Immature natural killer cell (primary cell): Measurements from ENCODE around the gene KRT6C. TPM values are rescaled to one million over a fixed set of nuclear protein-coding genes. Genes with fewer than 3 reads are reported as not detected.
"Not testable (repeated sequence)": the region's sequence is repeated elsewhere in the genome, so short reads cannot be mapped to it uniquely, and the experiment has no call there.

Experiments used
- DNase-seq, 3 donors: peaks; one replicate each; pipeline ENCODE4 v3.0.0; 2022; ENCODE audit warnings: mixed read lengths in 1 of 3
- H3K27ac Mint-ChIP-seq, 6 donors: one replicate each; pipeline ENCODE4 v1.8.0; 2020; ENCODE audit warnings: mixed read lengths in 6 of 6, mild to moderate bottlenecking in 5 of 6, inconsistent platforms in 4 of 6, moderate library complexity in 3 of 6
- H3K27me3 Mint-ChIP-seq, 3 donors: one replicate each; pipeline ENCODE4 v1.8.0; 2020 to 2021; ENCODE audit warnings: low read depth in 3 of 3, mild to moderate bottlenecking in 3 of 3, mixed read lengths in 3 of 3, moderate library complexity in 3 of 3, inconsistent platforms in 1 of 3
- H3K36me3 Mint-ChIP-seq, 3 donors: one replicate each; pipeline ENCODE4 v1.8.0; 2020; ENCODE audit warnings: mixed read lengths in 3 of 3, inconsistent platforms in 2 of 3, mild to moderate bottlenecking in 2 of 3
- H3K4me1 Mint-ChIP-seq, 2 donors: one replicate each; pipeline ENCODE4 v1.8.0; 2020; ENCODE audit warnings: inconsistent platforms in 2 of 2, mild to moderate bottlenecking in 2 of 2, mixed read lengths in 2 of 2, moderate library complexity in 1 of 2
- H3K4me3 Mint-ChIP-seq, 5 donors: one replicate each; pipeline ENCODE4 v1.8.0; 2020; ENCODE audit warnings: mild to moderate bottlenecking in 5 of 5, mixed read lengths in 5 of 5, inconsistent platforms in 3 of 5, moderate library complexity in 3 of 5
- H3K9me3 Mint-ChIP-seq, 6 donors: one replicate each; pipeline ENCODE4 v1.8.0; 2020; ENCODE audit warnings: mild to moderate bottlenecking in 6 of 6, mixed read lengths in 6 of 6, inconsistent platforms in 4 of 6, moderate library complexity in 3 of 6
- polyA plus RNA-seq, 3 donors: library from polyadenylated mRNA; unstranded; fragments of 300-500 nt; fragmentation: Illumina TruSeq; gene quantifications; one replicate each; pipeline ENCODE4 v1.2.3, GENCODE V29; 2021

KRT6C gene
- polyA plus RNA-seq, 3 donors from 2014 or later, result not detected

DNA sequence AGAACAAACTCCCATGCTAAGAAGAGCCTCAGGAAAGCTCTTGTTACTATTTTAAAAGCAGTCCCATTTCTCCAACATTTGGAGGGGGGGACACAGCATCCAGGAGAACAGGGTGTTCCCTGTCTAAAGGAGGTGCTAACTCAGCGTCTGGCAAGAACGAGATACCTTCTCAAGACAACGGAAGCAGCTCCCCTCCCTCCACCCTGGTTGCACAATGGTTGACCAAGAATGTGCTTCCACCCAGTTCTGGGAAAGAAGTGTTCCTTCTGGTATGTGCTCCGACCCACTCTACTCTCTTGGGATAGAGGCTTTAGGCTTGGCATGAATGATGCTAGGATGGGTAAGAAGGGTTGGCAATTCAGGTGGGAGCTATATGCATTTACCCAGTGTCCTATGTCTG lies 20.9 kb upstream of the KRT6C start:
- Mint-ChIP-seq H3K27ac (peak overlapping the region in 1 of 6 donors; percentile 9), H3K4me1 (no peaks in the 10 kb centered on the region)

DNA sequence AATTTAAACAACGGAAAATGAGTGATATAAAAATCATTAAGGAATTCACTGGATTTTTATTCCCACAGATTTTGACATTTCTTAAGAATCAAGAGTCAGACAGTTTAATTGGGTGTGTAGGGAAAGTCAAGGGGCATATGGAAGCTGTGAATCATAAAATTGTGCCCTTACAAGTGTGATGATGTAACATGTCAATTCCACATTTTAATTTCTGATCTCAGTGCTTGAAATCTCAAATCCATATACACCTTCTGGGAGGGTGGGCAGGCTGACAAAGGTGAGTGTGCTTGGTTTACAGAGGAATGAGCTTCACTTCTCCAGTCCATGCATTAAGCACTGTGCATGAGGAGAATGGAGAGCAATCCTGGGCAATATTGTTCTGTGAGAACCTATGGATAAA lies 20.5 kb upstream of the KRT6C start:
- Mint-ChIP-seq H3K4me3 (no peak overlapping the region), H3K36me3 (no peaks in the 10 kb centered on the region), H3K9me3 (no peaks in the 10 kb centered on the region), H3K27ac (peak overlapping the region in 1 of 6 donors; percentile 9), H3K4me1 (no peaks in the 10 kb centered on the region), H3K27me3 (peaks cover 4 to 25% (median 7%) of the 10 kb centered on the region in 3 donors)
- no peak for DNase-seq

More for the DNA sequence above, 20.9 kb upstream of the KRT6C start:
- no peak for DNase-seq
- no peaks in the 10 kb centered on the region for H3K9me3 Mint-ChIP-seq
- no peak overlapping the region for H3K4me3 Mint-ChIP-seq
- H3K36me3 Mint-ChIP-seq, result no peaks in the 10 kb centered on the region
- H3K27me3 Mint-ChIP-seq, result peaks cover 4 to 25% (median 7%) of the 10 kb centered on the region in 3 donors

DNA sequence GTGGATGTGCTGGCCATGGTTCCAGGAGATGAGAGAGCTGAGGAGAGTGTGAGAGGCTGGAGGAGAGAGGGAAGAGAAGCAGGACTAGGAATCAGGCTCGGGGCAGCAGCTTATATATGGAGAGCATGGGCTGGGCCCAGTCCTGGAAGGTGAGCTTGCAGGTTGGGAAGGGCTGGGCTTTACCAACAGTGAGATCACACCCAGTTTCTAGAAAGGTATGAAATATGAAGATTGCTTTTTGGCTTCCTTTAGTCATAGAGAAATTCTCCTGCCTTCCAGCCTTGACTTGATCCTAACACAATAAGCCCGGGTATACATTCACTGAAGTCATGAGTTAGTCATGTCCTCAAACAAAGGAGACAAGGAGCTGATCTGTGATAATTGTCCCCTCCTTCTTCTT lies 19.6 kb upstream of the KRT6C start, which contains the start of gene KRT6A:
TSS of gene KRT6A (minus strand) at position 86 of the 400 bp plus-strand sequence. CDS start at position 17, 69 bp downstream.
- peaks cover 0 to 4% (median 3%) of the 10 kb centered on the region in 3 donors for H3K36me3 Mint-ChIP-seq
- peaks cover 7 to 27% (median 8%) of the 10 kb centered on the region in 3 donors for H3K27me3 Mint-ChIP-seq
- no peak for DNase-seq
- H3K27ac Mint-ChIP-seq, result no peak within 1 kb of the TSS
- H3K4me1 Mint-ChIP-seq, result no peaks in the 10 kb centered on the region
- no peak within 1 kb of the TSS for H3K4me3 Mint-ChIP-seq
- no peaks in the 10 kb centered on the region for H3K9me3 Mint-ChIP-seq

DNA sequence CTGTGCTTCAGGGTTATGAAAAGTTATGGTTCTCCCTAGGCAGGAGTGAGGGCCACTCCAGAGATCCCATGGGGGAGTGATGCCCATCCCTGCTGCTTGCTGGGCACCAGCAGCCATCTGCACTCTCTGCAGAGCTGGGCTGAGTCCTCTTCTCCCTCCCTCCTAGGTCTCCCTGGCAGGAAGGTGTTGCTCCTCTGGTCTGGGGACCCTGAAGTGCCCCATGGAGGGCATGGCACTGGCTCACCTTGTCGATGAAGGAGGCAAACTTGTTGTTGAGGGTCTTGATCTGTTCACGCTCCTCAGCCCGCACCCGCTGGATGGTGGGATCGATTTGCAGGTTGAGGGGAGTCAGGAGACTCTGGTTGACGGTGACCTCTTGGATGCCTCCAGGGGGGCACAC lies 18.8 kb upstream of the KRT6C start:
- not testable (repeated sequence) for DNase-seq, H3K27ac Mint-ChIP-seq, H3K9me3 Mint-ChIP-seq, H3K4me1 Mint-ChIP-seq, H3K36me3 Mint-ChIP-seq, H3K4me3 Mint-ChIP-seq
- peaks cover 7 to 24% (median 8%) of the 10 kb centered on the region in 3 donors for H3K27me3 Mint-ChIP-seq

DNA sequence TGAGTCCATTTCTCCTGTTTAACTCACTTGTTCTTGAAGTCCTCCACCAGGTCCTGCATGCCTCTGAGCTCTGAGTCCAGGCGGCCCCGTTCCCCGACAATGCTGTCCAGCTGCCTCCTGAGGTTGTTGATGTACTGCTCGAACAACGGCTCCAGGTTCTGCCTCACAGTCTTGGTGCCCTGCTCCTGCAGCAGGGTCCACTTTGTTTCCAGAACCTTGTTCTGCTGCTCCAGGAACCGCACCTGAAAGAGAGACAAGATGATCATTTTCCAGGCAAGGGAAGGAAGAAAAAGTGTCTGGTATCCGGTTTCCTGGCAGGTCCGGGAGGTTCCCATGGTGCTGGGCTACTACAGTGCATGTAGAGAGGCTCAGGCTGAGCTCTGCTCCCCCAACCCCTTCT lies 17.9 kb upstream of the KRT6C start:
- Mint-ChIP-seq H3K27me3 (peaks cover 5 to 27% (median 8%) of the 10 kb centered on the region in 3 donors), H3K27ac (peak overlapping the region in 1 of 6 donors; percentile 76)
- not testable (repeated sequence) for H3K36me3 Mint-ChIP-seq

DNA sequence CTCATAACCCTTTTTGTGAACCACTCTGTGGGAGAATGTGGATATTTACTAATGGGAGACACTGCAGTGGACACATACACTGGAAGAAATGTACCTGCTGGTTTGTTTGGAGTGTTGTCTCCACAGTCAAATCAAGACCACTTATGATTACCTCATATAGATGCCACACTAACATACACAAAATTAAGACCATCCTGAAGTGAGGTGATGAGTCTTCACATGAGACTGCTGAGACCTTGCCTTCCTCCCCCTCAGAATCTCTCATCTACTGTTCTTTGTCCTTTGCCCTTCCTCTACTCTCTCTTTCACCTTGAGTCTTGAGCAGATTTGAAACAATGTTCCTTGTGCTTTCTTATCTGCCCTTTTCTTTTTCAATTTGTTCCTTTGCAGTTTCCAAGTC lies 15.1 kb upstream of the KRT6C start:
- Mint-ChIP-seq H3K27ac (no peak overlapping the region), H3K36me3 (peaks cover 0 to 9% (median 9%) of the 10 kb centered on the region in 3 donors), H3K4me3 (no peak overlapping the region), H3K4me1 (no peaks in the 10 kb centered on the region), H3K27me3 (peaks cover 5 to 28% (median 9%) of the 10 kb centered on the region in 3 donors), H3K9me3 (peaks cover 4 to 13% (median 11%) of the 10 kb centered on the region in 6 donors)
- DNase-seq, result no peak

More for the DNA sequence above, 17.9 kb upstream of the KRT6C start:
- H3K4me1 Mint-ChIP-seq, DNase-seq, H3K4me3 Mint-ChIP-seq, H3K9me3 Mint-ChIP-seq: not testable (repeated sequence)

DNA sequence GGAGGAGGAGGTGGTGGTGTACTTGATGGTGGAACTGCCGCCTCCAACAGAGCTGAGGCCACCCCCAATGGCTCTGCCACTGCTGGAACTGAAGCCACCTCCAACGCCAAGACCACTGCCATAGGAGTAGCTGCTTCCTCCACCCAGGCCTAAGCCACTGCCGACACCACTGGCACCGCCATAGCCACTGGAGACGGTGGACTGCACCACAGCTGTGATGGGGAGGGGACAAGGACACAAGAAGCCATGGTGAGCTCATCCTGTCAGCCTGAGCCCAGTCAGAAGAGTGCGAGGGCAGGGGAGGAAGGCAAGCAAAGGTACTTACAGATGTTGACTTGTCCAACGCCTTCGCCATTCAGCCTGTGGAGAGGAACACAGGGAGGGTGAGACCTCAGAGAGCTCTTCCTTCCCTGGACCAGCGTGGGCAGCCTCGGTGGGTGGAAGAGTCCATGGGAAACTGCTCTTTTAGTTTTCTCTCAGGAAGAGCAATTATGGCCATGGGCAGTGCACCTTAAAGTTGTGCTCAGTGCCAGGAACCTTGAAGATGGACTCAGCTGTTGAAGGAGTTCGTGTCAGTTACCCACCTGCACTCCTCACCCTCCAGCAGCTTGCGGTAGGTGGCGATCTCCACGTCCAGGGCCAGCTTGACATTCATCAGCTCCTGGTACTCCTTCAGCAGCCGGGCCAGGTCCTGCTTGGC lies 14.3 kb upstream of the KRT6C start:
- H3K27me3 Mint-ChIP-seq, result peaks cover 7 to 30% (median 10%) of the 10 kb centered on the region in 3 donors
- H3K9me3 Mint-ChIP-seq, result peaks cover 4 to 13% (median 11%) of the 10 kb centered on the region in 6 donors
- not testable (repeated sequence) for H3K4me1 Mint-ChIP-seq, H3K36me3 Mint-ChIP-seq, H3K4me3 Mint-ChIP-seq, DNase-seq, H3K27ac Mint-ChIP-seq

DNA sequence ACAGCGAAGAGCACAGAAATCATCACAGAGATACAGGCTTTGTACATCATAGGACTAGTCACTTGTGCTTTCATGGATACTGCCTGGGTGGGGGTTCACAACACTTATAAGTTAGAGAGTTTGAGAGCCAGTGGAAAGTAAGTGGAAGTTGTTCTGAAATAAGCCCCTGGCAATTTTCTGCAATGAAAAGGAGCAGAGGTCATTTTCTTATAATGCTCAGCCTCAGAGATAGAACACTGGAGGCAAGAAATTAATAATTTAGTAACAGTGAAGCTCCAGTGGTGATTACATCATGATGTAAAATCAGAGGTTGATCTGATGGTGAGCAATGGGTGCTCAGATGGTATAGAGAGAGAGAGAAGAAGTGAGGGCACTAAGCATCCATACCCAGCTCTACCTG lies 13.6 kb upstream of the KRT6C start:
- peaks cover 4 to 13% (median 11%) of the 10 kb centered on the region in 6 donors for H3K9me3 Mint-ChIP-seq
- no peak for DNase-seq
- peaks cover 0 to 9% (median 9%) of the 10 kb centered on the region in 3 donors for H3K36me3 Mint-ChIP-seq
- no peak overlapping the region for H3K27ac Mint-ChIP-seq
- no peaks in the 10 kb centered on the region for H3K4me1 Mint-ChIP-seq
- no peak overlapping the region for H3K4me3 Mint-ChIP-seq
- H3K27me3 Mint-ChIP-seq, result peaks cover 7 to 34% (median 10%) of the 10 kb centered on the region in 3 donors

DNA sequence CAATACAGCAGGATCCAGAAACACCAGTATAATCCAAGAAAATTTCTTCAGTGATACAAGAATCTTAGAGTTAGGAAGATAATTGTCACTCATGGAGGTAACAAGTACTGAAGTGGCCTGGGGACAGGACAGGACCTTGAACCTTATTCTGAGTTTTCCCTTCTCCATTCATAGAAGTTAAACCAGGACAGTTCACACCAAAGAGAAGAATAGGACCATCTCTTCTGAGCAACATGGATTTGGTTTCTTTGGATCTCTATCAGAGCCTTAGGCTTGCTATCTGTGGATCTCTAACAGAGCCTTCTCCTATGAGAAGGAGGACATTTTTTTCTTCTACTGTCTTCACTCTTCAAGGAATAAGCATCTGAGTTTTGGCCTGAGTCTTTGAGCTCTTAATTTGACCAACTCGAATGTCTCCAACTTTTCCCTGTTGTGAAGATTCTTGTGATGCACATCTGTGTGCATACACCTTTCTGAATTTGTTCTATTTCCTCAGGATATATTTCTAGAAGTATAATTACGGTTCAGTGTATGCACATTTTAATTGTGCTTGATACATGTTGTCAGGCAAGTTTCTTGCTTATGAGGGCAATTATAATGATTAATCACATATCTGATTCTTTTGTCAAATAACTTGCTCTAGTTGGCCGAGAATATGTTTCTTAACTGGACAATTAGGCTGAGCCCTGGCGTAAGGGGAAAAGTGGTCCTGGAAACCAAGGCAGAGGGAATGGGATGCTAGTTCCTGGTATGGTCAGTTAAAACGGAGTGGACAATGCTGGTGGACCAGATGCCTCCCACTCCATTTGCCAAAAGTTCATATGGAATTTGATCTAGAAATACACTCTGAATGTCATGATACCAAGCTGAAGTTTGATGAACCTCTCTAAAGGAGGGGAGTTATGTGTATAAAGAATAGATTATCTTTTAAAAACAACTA lies 12.8 kb upstream of the KRT6C start:
- Mint-ChIP-seq H3K36me3 (peaks cover 0 to 9% (median 9%) of the 10 kb centered on the region in 3 donors), H3K27me3 (peaks cover 10 to 30% (median 10%) of the 10 kb centered on the region in 3 donors), H3K4me3 (no peak overlapping the region), H3K27ac (no peak overlapping the region), H3K4me1 (no peaks in the 10 kb centered on the region), H3K9me3 (peaks cover 4 to 13% (median 11%) of the 10 kb centered on the region in 6 donors)
- no peak for DNase-seq

DNA sequence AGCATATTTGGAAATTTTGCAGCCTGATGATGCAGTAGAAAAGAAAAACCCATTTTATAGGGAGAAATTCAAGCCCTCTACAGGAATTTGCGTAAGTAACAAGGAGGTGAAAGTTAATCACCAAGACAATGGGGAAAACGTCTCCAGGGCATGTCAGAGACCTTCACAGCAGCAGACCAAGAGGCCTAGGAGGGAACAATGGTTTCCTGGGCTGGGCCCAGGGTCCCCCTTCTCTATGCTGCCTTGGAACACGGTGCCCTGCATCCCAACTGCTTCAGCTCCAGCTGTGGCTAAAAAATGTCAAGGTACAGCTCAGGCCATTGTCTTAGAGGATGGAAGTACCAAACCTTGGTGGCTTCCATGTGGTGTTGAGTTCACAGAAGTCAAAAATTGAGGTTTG lies 6.5 kb upstream of the KRT6C start:
- H3K27me3 Mint-ChIP-seq, result peaks cover 4 to 16% (median 8%) of the 10 kb centered on the region in 3 donors
- no peak overlapping the region for H3K27ac Mint-ChIP-seq
- H3K4me1 Mint-ChIP-seq, result no peaks in the 10 kb centered on the region
- no peak for DNase-seq
- H3K9me3 Mint-ChIP-seq, result peaks cover 3 to 8% (median 8%) of the 10 kb centered on the region in 6 donors
- H3K4me3 Mint-ChIP-seq, result no peak overlapping the region
- H3K36me3 Mint-ChIP-seq, result peaks cover 0 to 8% (median 3%) of the 10 kb centered on the region in 3 donors

DNA sequence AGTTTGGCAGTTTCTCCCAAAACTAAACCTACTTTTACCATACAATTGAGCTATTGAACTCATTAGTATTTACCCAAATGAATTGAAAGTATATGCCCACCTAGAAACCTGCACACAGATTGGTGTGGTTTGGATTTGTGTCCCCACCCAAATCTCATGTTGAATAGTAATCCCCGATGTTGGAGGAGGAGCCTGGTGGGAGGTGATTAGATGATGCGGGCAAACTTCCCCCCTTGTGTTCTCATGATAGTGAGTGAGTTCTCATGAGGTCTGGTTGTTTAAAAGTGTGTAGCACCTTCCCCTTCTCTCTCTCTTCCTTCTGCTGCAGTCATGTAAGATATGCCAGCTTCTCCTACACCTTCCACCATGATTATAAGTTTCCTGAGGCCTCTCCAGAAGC lies 4.0 kb upstream of the KRT6C start:
- Mint-ChIP-seq H3K36me3 (peaks cover 0 to 4% (median 0%) of the 10 kb centered on the region in 3 donors), H3K9me3 (peaks cover 0 to 2% (median 0%) of the 10 kb centered on the region in 6 donors), H3K27me3 (peaks cover 2 to 7% (median 6%) of the 10 kb centered on the region in 3 donors), H3K27ac (no peak overlapping the region), H3K4me3 (no peak overlapping the region), H3K4me1 (no peaks in the 10 kb centered on the region)
- no peak for DNase-seq

DNA sequence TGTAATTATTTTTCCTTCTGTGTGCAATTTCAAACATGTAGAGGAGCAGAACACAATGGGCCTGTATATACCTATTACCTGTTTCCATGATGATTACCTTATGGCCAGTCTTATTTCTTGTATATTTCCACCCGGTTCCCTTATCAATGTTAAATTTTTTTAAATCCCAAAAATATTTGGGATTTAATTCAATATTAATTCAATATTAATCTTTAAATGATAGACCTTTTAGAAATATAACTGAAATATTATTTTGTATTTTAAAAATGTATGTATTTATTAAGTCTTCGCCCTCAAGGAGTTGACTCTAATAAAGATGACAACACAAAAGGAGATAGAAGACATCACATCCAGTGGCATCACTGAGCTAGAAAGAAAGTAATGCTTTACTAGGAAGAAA lies 607 bp upstream of the KRT6C start:
- Mint-ChIP-seq H3K36me3 (peaks cover 0 to 4% (median 0%) of the 10 kb centered on the region in 3 donors), H3K4me1 (no peaks in the 10 kb centered on the region), H3K9me3 (no peaks in the 10 kb centered on the region), H3K27me3 (peaks cover 2 to 6% (median 2%) of the 10 kb centered on the region in 3 donors), H3K4me3 (no peak overlapping the region), H3K27ac (no peak overlapping the region)
- no peak for DNase-seq

DNA sequence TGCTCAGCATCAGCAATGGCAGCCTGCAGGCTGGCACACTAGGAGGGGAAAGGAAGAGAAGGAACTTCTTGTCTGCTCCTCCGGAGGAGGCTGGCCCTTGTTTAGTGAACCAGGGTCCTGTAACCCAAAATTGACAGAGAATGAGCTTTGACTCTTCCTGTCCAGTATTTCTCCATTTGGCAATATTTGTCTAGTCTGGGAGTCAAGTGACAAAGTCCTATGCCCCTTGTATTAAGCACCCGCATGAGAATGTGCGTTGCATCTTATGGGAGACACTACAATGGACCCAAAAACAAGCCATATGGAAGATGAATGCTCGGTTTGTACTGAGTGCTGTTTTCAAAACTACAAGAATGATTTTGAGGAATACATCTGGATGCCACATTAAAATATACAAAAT lies 3.8 kb downstream of the KRT6C start:
- Mint-ChIP-seq H3K4me1 (no peaks in the 10 kb centered on the region), H3K9me3 (no peaks in the 10 kb centered on the region)

DNA sequence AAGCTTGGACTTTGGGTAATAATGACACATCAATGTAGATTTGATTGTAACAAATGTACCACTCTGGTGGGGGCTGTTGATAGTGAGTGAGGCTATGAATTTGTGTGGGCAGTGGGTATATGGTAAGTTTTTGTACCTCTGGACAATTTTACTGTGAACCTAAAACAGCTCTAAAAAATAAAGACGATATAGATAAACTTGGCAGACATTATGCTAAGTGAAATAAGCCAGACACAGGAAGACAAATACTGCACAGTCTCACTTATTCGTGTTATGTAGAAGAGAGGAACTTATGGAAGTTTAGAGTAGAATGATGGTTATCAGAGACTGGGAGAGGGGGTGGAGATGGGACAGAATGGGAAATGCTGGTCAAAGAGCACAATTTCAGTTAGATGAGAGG lies 8.7 kb downstream of the KRT6C start:
- DNase-seq, result no peak
- H3K4me1 Mint-ChIP-seq, result no peaks in the 10 kb centered on the region
- peaks cover 0 to 7% (median 2%) of the 10 kb centered on the region in 3 donors for H3K27me3 Mint-ChIP-seq
- no peaks in the 10 kb centered on the region for H3K36me3 Mint-ChIP-seq
- no peaks in the 10 kb centered on the region for H3K9me3 Mint-ChIP-seq
- no peak overlapping the region for H3K27ac Mint-ChIP-seq
- H3K4me3 Mint-ChIP-seq, result no peak overlapping the region

More for the DNA sequence above, 3.8 kb downstream of the KRT6C start:
- DNase-seq, result no peak
- Mint-ChIP-seq H3K27me3 (peaks cover 0 to 6% (median 4%) of the 10 kb centered on the region in 3 donors), H3K36me3 (no peaks in the 10 kb centered on the region), H3K4me3 (no peak overlapping the region), H3K27ac (no peak overlapping the region)
